ENCODE results near the gene POLG2.
A peak's percentile ranks its signal among the peaks of the same experiment; 100 is the strongest.

POLG2 gene

GRCh38 chr17:64496786-64497564, at the start of gene POLG2:
Gene POLG2, minus strand, starts transcription at chr17:64497054. Its CDS starts 86 bp downstream, at chr17:64496968.
- DNase-seq, result peak; percentile 94
- in situ Hi-C loops (cut with MboI; ENCODE audit: low pct_unique_long_range_greater_than_20kb, low sequenced_read_pairs), result loop anchor here (10.0 kb wide), 1 partner anchor 72 kb away; no protein-coding TSS in a partner anchor

- in situ Hi-C loops (cut with MboI; ENCODE audit: low pct_unique_long_range_greater_than_20kb, low sequenced_read_pairs), result no loop called here
- DNase-seq, result no peak
These were observed 47.9 kb upstream of the POLG2 start for GRCh38 chr17:64544742-64545141.

- DNase-seq, result no peak
These were observed 43.4 kb upstream of the POLG2 start for GRCh38 chr17:64540118-64540776.

GRCh38 chr17:64538508-64539130, 41.8 kb upstream of the POLG2 start:
- no peak for DNase-seq
- in situ Hi-C loops (cut with MboI; ENCODE audit: low pct_unique_long_range_greater_than_20kb, low sequenced_read_pairs), result no loop called here

More at GRCh38 chr17:64540118-64540776, 43.4 kb upstream of the POLG2 start:
- in situ Hi-C loops (cut with MboI; ENCODE audit: low pct_unique_long_range_greater_than_20kb, low sequenced_read_pairs), result no loop called here

- in situ Hi-C loops (cut with MboI; ENCODE audit: low pct_unique_long_range_greater_than_20kb, low sequenced_read_pairs), result no loop called here
- no peak for DNase-seq
These were observed 40.6 kb upstream of the POLG2 start for GRCh38 chr17:64537488-64537887.

- in situ Hi-C loops (cut with MboI; ENCODE audit: low pct_unique_long_range_greater_than_20kb, low sequenced_read_pairs), result no loop called here
- no peak for DNase-seq
These were observed 40.1 kb upstream of the POLG2 start for GRCh38 chr17:64536913-64537312.

GRCh38 chr17:64535357-64535756, 38.5 kb upstream of the POLG2 start:
- no peak for DNase-seq
- in situ Hi-C loops (cut with MboI; ENCODE audit: low pct_unique_long_range_greater_than_20kb, low sequenced_read_pairs), result no loop called here

- in situ Hi-C loops (cut with MboI; ENCODE audit: low pct_unique_long_range_greater_than_20kb, low sequenced_read_pairs), result no loop called here
- DNase-seq, result peak; percentile 19
These were observed 37.3 kb upstream of the POLG2 start for GRCh38 chr17:64534187-64534586.

GRCh38 chr17:64533784-64534183, 36.9 kb upstream of the POLG2 start:
- in situ Hi-C loops (cut with MboI; ENCODE audit: low pct_unique_long_range_greater_than_20kb, low sequenced_read_pairs), result no loop called here

GRCh38 chr17:64532409-64532808, 35.6 kb upstream of the POLG2 start:
- in situ Hi-C loops (cut with MboI; ENCODE audit: low pct_unique_long_range_greater_than_20kb, low sequenced_read_pairs), result no loop called here
- DNase-seq, result no peak

More at GRCh38 chr17:64533784-64534183, 36.9 kb upstream of the POLG2 start:
- DNase-seq, result no peak

GRCh38 chr17:64531955-64532371, 35.1 kb upstream of the POLG2 start:
- DNase-seq, result no peak
- in situ Hi-C loops (cut with MboI; ENCODE audit: low pct_unique_long_range_greater_than_20kb, low sequenced_read_pairs), result no loop called here

GRCh38 chr17:64529221-64529620, 32.4 kb upstream of the POLG2 start:
- in situ Hi-C loops (cut with MboI; ENCODE audit: low pct_unique_long_range_greater_than_20kb, low sequenced_read_pairs), result no loop called here
- DNase-seq, result no peak

GRCh38 chr17:64527914-64528313, 31.1 kb upstream of the POLG2 start:
- no peak for DNase-seq
- in situ Hi-C loops (cut with MboI; ENCODE audit: low pct_unique_long_range_greater_than_20kb, low sequenced_read_pairs), result no loop called here

- in situ Hi-C loops (cut with MboI; ENCODE audit: low pct_unique_long_range_greater_than_20kb, low sequenced_read_pairs), result no loop called here
- DNase-seq, result no peak
These were observed 23.5 kb upstream of the POLG2 start for GRCh38 chr17:64520359-64520758.

- in situ Hi-C loops (cut with MboI; ENCODE audit: low pct_unique_long_range_greater_than_20kb, low sequenced_read_pairs), result no loop called here
- DNase-seq, result no peak
These were observed 22.7 kb upstream of the POLG2 start for GRCh38 chr17:64519601-64520000.

- DNase-seq, result no peak
- in situ Hi-C loops (cut with MboI; ENCODE audit: low pct_unique_long_range_greater_than_20kb, low sequenced_read_pairs), result no loop called here
These were observed 19.0 kb upstream of the POLG2 start for GRCh38 chr17:64515829-64516228.

- in situ Hi-C loops (cut with MboI; ENCODE audit: low pct_unique_long_range_greater_than_20kb, low sequenced_read_pairs), result no loop called here
- no peak for DNase-seq
These were observed 18.6 kb upstream of the POLG2 start for GRCh38 chr17:64515419-64515818.

GRCh38 chr17:64509179-64509578, 12.3 kb upstream of the POLG2 start:
- in situ Hi-C loops (cut with MboI; ENCODE audit: low pct_unique_long_range_greater_than_20kb, low sequenced_read_pairs), result loop anchor here (10.0 kb wide), 1 partner anchor 184 kb away; no protein-coding TSS in a partner anchor
- DNase-seq, result no peak

- in situ Hi-C loops (cut with MboI; ENCODE audit: low pct_unique_long_range_greater_than_20kb, low sequenced_read_pairs), result loop anchor here (10.0 kb wide), 1 partner anchor 184 kb away; no protein-coding TSS in a partner anchor
- DNase-seq, result no peak
These were observed 11.8 kb upstream of the POLG2 start for GRCh38 chr17:64508683-64509082.

- in situ Hi-C loops (cut with MboI; ENCODE audit: low pct_unique_long_range_greater_than_20kb, low sequenced_read_pairs), result loop anchor here (10.0 kb wide), 1 partner anchor 183 kb away; no protein-coding TSS in a partner anchor
- peak; percentile 82 for DNase-seq
These were observed 10.5 kb upstream of the POLG2 start for GRCh38 chr17:64507413-64507782.

All from KBM-7 (cell line).